Loucy (cell line): ENCODE results near the gene P3H1.

ENCODE experiments used
- CTCF ChIP-seq: fragments of 200-600 bp; sonication (generic); conservative IDR thresholded peaks from 2 replicates; pipeline ENCODE4 v1.5.1; 2014; ENCODE audit warnings: mild to moderate bottlenecking, antibody characterized with exemption, low read length
- EZH2phosphoT487 ChIP-seq: fragments of 200-600 bp; IDR thresholded peaks from 2 replicates; pipeline ENCODE4 v1.6.1; 2018; ENCODE audit warnings: antibody characterized with exemption, mild to moderate bottlenecking, moderate library complexity, borderline replicate concordance

DNA sequence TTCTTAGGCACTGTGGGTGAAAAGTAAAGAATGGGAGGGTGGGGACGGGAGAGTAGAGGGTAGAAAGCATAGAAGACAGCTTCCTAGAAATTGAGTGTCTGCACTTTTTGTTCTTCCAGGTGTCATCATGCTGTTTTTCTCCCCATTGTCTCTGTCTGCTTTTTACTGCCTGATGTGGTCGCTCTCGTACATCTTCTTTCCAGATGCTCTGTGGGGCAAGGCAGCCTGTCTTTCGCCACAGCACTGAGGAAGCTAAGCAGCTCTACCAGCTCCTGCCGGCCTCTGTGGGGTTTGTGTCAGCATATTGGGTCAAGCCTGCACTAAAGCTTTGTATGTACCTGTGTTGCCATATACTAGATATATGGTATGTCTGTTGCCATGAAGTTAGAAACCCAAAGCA lies 31.2 kb upstream of the P3H1 start:
- no peak for TF ChIP-seq CTCF
- no peak for TF ChIP-seq EZH2phosphoT487
